Stimulated activated CD4-positive, alpha-beta T cell treated with anti-CD3 and anti-CD28 coated beads, Interleukin-1b, Interleukin-23, amount 100 ng/mL, for 24 hours (primary cell): ENCODE results near the gene GPR68.
"Not testable (repeated sequence)": the region's sequence is repeated elsewhere in the genome, so short reads cannot be mapped to it uniquely, and the experiment has no call there.

Source experiments
- DNase-seq, 4 experiments: peaks; one replicate each; pipeline ENCODE4 v3.0.0-alpha.2; 2020; ENCODE audit warnings: low read depth in 4 of 4, low spot score in 1 of 4

GPR68 gene

DNA sequence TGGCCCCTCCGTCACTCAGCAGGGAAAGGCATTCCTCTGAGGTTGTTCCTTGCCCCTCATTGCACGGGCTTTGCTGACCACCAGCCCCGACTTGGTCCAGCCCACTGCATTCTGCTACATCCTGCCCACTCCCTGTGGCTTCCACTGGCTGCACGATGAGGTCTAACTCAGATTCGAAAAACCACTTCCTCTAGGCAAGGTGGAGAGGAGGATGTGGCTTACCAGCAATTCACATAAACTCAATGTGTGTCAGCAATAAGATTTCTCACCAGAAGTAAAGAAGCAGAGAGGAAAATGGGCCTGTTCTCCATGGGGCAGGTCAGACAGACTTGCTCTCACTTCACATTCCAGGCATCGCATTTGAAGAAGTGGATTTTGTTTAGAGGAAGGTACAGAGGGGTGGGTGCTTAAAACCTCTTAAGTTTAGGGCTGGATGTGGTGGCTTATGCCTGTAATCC lies 14.7 kb downstream of the GPR68 start:
- DNase-seq, result no peak

DNA sequence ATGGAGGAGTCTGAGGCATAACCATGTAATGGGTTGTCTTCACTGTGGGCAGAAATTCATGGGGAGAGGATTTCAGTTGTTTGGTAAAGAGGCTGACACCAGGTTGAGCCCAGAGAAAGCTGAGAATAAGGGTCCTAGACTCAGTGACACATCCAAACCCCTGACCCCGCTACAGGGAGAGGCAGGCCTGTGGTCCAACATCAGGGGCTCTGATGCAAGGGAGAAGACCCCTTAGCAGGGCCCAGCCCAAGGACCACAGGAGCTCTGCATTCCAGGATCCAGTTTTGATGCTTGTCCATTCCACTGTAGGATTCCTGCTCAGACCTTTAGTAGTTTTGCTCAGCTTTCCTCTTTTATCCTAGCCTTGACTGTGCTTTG lies 15.5 kb downstream of the GPR68 start:
- DNase-seq, result no peak

DNA sequence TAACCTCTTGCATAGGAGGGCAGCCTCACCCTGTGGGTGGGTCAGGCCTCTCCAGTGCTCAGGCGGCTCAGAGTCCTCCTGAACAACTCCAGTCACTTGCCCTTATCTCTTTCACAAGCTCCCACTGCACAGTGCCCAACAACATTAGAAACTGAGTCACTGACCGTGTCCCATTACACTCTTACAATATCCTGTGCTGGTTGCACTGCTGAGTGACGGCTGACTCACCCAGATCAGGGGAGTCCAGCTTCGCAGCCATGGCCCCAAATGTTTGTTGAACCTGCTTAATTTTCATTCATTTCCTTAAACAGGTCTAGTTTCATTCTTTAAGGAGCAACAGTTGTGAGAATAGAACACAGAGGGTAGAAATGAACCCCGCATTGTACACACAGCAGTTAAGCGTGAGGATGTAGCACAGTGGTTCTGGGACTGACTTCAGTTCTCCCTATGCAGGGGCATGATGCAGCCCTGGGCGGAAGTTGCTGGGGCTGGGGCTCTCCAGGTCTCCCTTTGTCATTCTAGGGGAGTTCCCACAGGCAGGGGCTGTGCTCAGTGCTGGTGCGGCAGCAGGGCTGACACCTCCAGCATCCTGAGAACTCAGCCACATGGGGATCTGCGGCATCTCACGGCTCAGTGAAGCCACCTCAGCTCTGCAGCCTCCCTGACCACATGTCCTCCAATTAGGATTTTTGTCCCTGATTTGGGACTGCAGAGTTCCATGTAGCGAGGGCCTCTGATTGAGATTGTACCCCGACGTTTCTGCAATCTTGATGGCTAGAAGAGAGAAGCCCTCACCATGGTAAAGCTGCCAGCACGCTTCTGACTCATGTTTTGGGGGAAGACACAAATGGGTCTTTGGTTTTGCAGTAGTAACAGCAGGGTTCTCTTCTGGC lies 16.1 kb downstream of the GPR68 start:
- DNase-seq, result peak in 3 of 4 experiments; percentile 60 to 87 (median 82)

DNA sequence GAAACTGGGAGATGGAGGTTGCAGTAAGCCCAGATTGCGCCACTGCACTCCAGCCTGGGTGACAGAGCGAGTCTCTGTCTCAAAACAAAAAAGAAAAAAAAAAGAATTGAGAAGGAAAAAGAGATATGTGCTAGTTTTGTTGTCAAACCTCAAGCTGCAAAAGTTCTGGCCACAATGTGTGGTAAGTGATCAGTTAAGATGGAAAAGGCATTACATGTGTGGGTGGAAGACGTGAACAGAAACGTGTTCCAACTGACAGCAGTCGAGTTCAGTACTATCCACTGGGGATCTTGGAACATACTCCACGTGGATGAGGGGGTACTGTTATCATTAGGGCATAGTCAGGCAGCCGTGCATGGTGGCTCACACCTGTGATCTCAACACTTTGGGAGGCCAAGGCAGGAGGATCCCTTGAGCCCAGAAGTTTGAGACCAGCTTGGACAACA lies 17.3 kb downstream of the GPR68 start:
- no peak for DNase-seq

DNA sequence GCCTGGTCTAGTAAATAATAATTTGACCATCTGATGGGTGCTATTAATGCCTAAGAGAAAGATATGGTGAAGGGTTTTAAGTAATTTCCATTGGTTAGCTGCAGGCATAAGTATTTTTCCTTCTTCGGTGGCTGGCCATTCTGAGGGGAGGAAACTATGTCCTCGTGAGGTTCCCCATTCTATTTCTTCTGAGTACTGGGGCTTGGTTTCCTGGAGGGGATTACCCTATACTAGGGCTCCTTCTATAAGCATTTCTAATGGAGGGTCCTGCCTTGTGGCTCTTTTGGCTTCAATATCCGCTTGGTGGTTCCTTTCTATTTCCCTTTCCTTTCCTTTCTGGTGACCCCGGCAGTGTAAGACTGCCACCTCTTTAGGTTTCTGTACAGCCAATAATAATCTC lies 18.1 kb downstream of the GPR68 start:
- not testable (repeated sequence) for DNase-seq

DNA sequence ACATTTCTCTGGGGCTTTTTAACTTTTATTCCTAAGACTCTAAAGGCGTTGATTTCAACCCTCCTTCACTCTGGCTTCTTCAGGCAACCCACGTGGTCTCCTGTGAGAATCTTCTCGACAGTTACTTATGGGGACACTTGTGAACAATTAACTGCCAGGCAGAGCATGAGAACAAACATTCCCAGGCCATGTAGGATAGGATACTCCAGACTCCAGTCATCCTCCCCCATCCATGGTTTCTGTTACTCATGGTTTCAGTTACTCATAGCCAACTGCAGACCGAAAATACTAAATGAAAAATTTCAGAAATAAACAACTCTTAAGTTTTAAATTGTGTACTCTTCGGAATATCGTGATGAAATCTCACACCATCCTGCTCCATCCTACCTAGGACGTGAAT lies 19.5 kb downstream of the GPR68 start:
- no peak for DNase-seq

DNA sequence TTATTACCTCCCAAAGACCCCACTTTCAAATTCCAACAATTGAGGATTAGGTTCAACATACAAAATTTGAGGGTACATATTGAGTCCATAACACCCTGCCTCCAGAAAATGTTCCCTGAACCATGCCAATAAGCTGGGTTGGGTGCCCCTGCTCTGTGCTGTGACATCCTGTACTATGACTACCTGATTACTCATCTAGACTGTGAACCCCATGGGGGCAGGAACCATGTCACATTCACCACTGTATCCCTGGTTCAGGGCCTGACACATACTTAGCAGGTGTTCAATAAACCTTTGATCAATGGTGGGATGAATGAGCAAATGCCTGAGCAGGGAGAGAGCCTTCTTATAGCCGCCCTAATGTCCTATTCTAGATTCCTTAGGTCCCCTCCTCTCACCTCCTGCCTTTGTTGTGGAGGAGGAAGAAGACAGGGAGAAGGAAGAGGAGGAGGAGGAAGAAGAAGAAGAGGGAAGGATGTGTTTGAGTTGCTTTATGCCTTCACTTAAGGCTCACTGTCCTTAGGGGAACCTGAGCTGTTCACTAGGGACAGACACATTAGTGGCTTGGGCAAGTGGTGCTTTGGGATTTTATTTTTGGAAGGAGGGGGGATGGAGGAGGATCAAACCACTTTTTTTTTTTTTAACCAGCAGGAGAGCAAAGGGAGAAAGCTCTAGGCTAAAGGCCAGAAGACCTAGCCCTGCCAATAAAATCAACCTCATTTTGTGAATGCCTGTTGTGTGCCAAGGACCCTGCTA lies 21.3 kb downstream of the GPR68 start:
- DNase-seq, result no peak

DNA sequence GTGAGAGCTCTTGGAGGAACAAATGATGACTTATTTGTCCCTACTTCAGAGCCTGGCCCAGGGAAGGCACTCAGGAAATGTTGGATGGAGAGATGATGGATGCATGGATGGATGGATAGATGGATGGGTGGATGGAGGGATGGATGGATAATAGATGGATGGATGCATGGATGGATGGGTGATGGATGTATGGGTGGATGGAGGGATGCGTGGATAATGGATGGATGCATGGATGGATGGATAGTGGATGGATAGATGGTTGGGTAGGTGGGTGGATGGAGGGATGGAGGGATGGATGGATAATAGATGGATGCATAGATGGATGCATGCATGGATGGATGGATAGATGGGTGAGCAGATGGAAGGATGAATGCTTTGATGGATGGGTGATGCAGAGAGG lies 23.2 kb downstream of the GPR68 start:
- DNase-seq, result no peak

DNA sequence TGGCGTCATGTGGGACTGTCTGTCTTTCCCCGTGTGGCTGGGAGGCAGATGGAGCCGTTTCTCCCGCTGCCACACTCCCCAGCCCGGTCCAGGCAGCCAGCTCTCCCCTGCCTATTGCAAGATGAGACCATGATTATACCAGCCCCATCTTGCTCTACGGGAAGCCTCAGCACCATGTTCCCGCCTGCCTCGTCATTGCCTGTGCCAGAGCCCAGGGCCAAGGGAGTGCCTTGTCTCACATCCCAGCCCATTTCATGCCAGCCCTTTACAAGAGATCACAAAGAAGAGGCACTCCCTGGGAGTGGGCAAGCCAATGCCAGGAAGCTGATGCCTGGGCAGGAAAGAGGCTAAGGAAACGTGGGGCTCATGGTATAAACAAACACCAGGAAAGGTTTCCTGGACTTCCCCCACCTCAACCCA lies 23.9 kb downstream of the GPR68 start:
- no peak for DNase-seq

DNA sequence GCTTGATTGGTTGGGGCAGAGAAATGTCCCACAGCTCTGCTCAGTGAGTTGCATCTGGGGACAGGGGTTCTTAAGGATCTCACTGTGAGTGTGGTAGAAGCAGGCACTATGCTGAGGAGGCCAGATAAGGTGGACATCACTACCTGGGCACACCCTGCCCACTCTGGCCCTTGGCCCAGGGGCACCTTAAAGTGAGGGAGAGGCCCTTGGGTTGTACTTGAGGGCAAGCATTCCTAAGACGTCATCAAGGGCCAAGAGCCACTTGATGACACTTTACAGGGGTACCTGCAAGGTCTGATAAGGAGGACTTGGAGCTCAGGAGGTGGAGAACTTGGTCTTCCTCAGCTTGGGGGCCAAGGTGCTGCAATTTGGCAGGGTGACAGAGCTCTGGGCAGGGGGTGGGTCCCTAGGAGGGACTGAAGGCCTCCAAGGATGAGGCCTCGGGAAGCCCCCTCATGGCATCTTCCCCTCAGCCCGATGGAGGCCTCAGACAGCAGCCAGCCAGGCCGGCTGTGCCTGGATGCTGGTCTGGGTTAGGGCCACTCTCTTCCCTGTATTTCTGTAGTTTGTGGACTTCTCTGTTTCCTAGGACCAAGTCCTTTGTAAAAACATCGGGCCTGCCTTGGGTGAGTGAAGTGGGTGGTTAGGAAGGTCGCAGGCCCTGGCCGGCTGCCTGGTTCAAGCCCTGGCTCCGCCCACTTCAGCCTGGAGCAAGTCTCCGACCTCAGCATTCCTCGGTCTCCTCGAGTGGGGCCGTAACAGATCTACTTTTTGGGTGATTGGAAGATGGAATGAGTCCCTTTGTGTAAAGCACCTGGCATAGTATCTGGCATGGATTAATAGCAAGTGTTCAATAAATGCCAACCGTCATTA lies 24.8 kb downstream of the GPR68 start:
- DNase-seq, result no peak

DNA sequence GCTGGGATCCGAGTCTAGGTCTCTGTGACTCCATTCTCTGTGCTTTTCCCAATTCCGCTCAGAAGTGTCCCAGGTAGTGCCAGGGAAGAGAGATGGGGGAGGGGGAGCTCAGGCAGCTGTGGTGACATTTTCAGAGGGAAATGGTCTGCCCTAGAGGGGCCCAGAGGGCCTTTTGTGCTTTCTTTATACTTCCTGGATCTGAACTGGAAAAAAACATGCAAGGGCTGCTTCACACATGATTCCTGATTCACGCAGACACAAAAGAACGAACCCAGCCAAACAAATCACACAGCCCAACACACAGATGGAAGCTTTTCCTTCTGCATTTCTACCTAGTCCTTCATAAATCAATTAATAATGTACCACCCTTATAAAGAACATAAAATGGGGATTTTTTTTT lies 26.5 kb downstream of the GPR68 start:
- no peak for DNase-seq

DNA sequence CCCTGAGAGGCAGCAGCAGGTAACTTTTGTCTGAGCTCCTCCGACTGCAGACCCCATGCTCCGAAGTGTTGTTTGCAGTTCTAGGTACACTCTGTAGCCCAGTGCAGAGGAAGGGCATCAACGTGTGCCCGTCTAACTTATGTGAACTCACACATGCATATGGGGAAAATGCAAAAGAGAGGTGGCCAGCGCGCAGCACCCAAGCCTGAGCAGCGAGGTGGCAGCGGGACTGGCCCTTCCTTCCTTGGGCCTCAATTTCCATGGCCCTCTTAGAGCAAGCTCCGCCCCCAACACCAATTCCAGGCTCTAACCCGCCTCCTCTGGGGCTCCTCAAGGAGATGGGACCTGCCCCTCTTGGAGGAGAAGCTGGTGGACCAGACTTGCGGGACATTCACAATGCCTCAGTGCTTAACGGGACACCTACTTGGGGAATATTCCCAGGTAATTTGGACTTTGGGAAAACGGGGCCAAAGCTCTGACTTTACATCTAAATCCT lies 27.7 kb downstream of the GPR68 start:
- no peak for DNase-seq

DNA sequence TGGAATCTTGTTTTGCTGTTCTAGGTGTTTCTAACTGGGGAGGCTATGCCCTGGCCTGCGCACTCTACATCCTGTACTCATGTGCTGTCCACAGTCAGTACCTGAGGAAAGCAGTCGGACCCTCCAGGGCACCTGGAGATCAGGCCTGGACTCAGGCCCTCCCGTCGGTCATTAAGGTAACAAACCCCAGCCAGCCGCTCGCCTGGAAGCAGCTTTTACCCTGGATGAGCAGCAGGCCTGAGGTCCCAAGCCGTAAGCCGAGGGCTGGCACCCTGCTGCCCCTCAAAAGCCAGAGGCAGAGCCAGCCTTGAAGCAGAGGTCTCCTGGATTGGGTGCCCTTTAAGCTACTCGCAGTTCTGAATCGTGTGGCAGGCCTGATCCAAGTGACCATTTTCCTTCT lies 29.1 kb downstream of the GPR68 start:
- DNase-seq, result no peak

DNA sequence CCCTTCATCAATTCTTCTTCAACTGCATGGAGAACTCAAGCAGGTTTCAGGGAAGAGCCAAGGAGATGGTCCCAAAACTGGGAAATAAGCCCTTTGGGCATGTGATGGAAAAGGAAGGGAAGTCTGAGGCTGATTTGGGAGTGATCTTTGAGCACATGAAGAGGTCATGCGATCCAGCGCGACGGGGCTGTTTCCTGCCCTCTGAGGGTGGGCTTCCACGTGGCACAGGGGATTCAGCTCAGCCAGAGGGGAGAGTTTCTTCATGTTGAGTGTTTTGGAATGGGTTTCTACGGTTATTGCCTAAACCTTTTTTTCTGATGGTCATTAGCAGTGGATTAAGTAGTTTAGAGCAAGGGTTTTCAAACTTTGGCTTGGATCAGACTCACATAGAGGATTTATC lies 30.2 kb downstream of the GPR68 start:
- DNase-seq, result no peak

DNA sequence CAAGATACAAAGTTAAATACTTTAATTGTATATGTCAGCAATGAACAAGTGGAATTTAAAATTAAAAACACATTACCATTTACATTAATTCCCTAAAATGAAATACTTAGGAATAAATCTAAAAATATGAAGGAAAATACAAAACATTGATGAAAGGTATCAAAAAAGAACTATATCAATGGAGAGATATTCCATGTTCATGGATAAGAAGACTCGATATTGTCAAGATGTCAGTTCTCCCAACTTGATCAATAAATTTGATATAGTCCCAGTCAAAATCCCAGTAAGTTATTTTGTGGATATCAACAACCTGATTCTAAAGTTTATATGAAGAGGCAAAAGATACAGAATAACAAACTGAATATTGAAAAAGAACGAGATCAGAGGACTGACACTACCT lies 33.5 kb downstream of the GPR68 start:
- no peak for DNase-seq

DNA sequence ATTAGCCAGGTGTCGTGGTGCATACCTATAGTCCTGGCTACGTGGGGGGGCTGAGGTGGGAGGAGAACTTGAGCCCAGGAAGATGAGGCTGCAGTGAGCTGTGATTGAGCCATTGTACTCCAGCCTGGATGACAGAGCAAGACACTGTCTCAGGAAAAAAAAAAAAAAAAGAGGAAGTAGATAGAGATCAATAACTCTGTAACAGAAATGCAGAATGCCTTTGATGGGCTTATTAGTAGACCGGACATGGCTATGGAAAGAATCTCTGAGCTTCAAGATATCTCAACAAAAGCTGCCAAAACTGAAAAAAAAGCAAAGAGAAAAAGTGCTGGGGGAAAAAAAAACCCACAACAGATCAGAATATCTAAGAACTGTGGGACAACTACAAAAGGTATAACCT lies 37.5 kb downstream of the GPR68 start:
- DNase-seq, result no peak

DNA sequence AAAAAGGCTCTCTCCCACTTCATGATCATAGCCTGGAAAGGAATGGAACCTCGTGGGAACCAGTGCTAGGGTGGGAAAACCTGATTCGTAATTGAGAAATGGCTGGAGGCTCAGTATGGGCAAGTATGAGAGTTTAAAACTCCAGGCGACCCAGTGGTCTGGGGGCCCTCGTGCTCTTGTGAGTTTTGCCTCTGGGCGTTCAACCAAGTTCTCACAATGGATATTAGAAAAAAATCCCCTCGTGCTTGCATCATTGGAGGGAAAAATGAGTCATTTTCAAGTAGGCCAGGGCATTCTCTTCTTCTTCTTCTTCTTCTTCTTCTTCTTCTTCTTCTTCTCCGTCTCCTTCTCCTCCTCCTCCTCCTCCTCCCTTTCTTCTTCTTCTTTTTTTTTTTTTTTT lies 39.0 kb downstream of the GPR68 start:
- DNase-seq, result no peak

DNA sequence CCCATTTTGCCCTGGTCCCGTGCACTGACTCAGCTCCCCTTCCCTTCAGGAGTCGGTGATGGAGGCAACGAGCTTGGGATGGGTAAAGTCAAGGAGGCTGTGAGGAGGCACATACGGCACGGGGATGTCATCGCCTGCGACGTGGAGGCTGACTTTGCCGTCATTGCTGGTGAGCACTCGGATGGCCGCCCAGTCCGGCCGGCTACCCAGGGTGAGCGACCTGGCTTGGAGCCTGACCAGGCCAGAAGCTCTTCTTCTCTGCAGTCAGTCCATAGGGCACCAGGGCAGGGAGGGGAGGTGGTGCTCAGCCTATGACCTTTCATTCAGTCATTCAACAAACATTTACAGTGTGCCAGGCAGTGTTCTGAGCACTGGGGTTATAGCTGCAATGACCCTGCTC lies 39.8 kb downstream of the GPR68 start:
- DNase-seq, result no peak

DNA sequence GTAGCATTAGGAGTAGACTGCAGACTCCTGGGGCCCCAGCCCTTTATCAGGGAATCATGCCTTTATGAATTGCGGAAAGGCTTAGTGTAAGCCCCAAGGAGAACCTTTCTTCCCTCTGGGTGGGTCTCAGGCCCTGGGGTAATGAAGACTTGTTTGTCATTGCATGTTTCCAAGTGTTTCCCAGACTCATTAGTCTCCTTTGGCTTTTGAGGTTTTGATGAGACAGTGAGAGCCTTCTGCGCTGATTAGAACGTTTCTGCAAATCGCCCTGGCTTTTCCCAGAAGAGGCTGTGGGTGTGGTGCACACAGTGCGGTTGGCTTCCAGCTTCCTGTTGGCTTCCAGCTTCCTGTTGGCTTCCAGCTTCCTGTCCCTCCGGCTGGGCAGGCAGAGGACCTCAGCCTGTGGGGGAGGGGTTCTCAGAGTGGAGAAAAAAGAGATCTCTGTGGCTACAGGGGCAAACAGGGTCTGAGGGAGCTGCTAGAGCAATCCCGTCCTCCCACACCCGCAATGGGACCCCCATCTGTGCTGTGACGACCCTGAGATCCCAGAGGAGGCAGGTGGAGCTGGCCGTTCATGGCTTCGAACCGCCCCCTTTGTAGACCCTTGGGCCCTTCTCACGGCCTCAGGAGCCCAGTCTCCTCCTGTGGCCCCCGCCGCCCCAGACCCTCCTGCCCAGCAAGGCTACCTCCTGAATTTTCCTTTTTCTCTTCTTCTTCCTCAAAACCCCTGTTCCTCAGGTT lies 42.1 kb downstream of the GPR68 start:
- no peak for DNase-seq

DNA sequence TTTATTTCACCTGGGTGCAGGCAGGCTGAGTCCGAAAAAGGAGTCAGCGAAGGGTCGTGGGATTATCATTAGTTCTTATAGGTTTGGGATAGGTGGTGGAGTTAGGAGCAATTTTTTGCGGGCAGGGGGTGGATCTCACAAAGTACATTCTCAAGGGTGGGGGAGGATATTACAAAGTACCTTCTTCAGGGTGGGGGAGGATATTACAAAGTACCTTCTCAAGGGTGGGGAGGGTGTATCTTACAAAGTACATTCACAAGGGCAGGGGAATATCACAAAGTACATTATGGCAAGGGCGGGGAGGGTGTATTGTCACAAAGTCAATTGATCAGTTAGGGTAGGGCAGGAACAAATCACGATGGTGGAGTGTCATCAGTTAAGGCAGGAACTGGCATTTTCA lies 43.7 kb downstream of the GPR68 start:
- not testable (repeated sequence) for DNase-seq
